ENCODE results near the gene NTF3.

NTF3 gene

GRCh38 chr12:5509557-5509956 is 77.6 kb downstream of the NTF3 start:
- no peak for TF ChIP-seq EZH2phosphoT487 (IDR thresholded peaks at IDR 0.05; ENCODE audit: borderline replicate concordance)
- TF ChIP-seq, protein P1, sequence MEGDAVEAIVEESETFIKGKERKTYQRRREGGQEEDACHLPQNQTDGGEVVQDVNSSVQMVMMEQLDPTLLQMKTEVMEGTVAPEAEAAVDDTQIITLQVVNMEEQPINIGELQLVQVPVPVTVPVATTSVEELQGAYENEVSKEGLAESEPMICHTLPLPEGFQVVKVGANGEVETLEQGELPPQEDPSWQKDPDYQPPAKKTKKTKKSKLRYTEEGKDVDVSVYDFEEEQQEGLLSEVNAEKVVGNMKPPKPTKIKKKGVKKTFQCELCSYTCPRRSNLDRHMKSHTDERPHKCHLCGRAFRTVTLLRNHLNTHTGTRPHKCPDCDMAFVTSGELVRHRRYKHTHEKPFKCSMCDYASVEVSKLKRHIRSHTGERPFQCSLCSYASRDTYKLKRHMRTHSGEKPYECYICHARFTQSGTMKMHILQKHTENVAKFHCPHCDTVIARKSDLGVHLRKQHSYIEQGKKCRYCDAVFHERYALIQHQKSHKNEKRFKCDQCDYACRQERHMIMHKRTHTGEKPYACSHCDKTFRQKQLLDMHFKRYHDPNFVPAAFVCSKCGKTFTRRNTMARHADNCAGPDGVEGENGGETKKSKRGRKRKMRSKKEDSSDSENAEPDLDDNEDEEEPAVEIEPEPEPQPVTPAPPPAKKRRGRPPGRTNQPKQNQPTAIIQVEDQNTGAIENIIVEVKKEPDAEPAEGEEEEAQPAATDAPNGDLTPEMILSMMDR (conservative IDR thresholded peaks at IDR 0.05; ENCODE audit: low read length), result no peak
- no peaks in the 10 kb centered on the region for H3K4me1 ChIP-seq (ENCODE audit: insufficient read depth, low read length, poor library complexity, severe bottlenecking)
- H2AFZ ChIP-seq (ENCODE audit: low read length), result no peak overlapping the region
- H3K4me2 ChIP-seq (ENCODE audit: low read depth, low read length, poor library complexity, severe bottlenecking), result no peak overlapping the region
- no peaks in the 10 kb centered on the region for H3K9me3 ChIP-seq (ENCODE audit: insufficient read depth, low read depth, low read length)
- H3F3A ChIP-seq (ENCODE audit: low read depth), result no peaks in the 10 kb centered on the region
- H3K27me3 ChIP-seq (ENCODE audit: insufficient read depth, low read length, poor library complexity, severe bottlenecking), result no peaks in the 10 kb centered on the region
- no peaks in the 10 kb centered on the region for H4K20me1 ChIP-seq (ENCODE audit: insufficient read depth, low read length, poor library complexity, severe bottlenecking)
- no peak overlapping the region for H3K9ac ChIP-seq (ENCODE audit: low read depth, low read length, poor library complexity, severe bottlenecking)
- no peaks in the 10 kb centered on the region for H3K36me3 ChIP-seq (ENCODE audit: insufficient read depth, low read length)
- H3K79me2 ChIP-seq (ENCODE audit: insufficient read depth, low read length), result no peaks in the 10 kb centered on the region
- H3K9me2 ChIP-seq (replicated peaks; ENCODE audit: low read depth, low read length), result no peaks in the 10 kb centered on the region
- H3K4me3 ChIP-seq (ENCODE audit: low read length, poor library complexity, severe bottlenecking), result no peak overlapping the region

DNA sequence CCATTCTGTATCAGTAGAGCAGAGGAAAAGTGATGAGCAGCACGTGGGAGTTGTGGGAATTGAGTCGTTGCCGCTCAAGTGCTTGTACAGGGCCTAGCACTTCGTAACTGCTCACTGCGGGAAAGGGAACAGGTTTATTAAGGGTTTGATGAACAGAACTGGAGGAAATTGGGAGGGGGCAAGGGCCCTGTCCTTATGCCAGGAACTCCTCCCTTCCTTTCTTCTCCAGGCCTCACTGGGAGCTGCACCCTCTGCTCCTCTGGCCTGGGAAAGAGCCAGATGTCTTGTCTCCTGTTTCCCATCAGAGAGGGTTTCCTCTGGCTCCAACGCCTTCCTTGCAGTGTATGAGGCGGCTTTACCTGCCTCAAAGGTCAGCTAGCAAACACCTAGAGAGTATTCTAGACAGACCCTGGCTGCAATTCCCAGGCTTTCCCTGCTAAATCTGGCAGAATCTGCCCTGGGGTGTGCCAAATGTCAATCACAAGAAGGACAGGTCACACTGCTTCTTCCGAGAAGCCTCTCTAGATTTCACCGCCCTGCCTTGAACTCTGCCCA is 78.4 kb downstream of the NTF3 start:
- Histone ChIP-seq H3K27me3 (ENCODE audit: insufficient read depth, low read length, poor library complexity, severe bottlenecking) (no peaks in the 10 kb centered on the region), H3K9ac (ENCODE audit: low read depth, low read length, poor library complexity, severe bottlenecking) (no peak overlapping the region), H3K9me2 (replicated peaks; ENCODE audit: low read depth, low read length) (no peaks in the 10 kb centered on the region), H3K9me3 (ENCODE audit: insufficient read depth, low read depth, low read length) (no peaks in the 10 kb centered on the region), H2AFZ (ENCODE audit: low read length) (no peak overlapping the region), H3K4me3 (ENCODE audit: low read length, poor library complexity, severe bottlenecking) (no peak overlapping the region), H3K4me2 (ENCODE audit: low read depth, low read length, poor library complexity, severe bottlenecking) (no peak overlapping the region), H4K20me1 (ENCODE audit: insufficient read depth, low read length, poor library complexity, severe bottlenecking) (no peaks in the 10 kb centered on the region), H3K79me2 (ENCODE audit: insufficient read depth, low read length) (no peaks in the 10 kb centered on the region), H3K4me1 (ENCODE audit: insufficient read depth, low read length, poor library complexity, severe bottlenecking) (no peaks in the 10 kb centered on the region), H3F3A (ENCODE audit: low read depth) (no peaks in the 10 kb centered on the region), H3K36me3 (ENCODE audit: insufficient read depth, low read length) (no peaks in the 10 kb centered on the region)
- TF ChIP-seq, protein P1 (conservative IDR thresholded peaks at IDR 0.05; ENCODE audit: low read length), result no peak
- no peak for TF ChIP-seq EZH2phosphoT487 (IDR thresholded peaks at IDR 0.05; ENCODE audit: borderline replicate concordance)

DNA sequence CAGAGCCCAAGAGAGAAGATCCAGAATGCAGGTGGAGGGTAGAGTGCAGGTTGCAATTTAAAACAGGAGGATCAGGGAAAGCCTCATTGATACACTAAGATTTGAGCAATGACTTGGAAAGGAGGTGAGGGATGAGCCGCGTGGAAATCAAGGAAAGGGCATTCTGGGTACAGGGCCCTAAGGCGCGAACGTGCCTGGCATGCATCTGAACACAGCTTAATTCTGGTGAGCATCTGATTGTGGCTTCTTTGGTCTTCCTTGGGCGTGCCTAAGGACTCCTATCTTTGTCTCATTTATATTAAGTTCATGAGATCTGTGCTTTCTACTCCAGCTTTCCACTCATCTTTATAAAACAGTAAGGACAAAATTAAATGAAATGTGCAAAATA is 79.3 kb downstream of the NTF3 start:
- H3K27me3 ChIP-seq (ENCODE audit: insufficient read depth, low read length, poor library complexity, severe bottlenecking), result no peaks in the 10 kb centered on the region
- H3K4me2 ChIP-seq (ENCODE audit: low read depth, low read length, poor library complexity, severe bottlenecking), result no peak overlapping the region
- no peak overlapping the region for H3K4me3 ChIP-seq (ENCODE audit: low read length, poor library complexity, severe bottlenecking)
- no peak overlapping the region for H3K9ac ChIP-seq (ENCODE audit: low read depth, low read length, poor library complexity, severe bottlenecking)
- H3K36me3 ChIP-seq (ENCODE audit: insufficient read depth, low read length), result no peaks in the 10 kb centered on the region
- no peak for TF ChIP-seq EZH2phosphoT487 (IDR thresholded peaks at IDR 0.05; ENCODE audit: borderline replicate concordance)
- TF ChIP-seq, protein P1 (conservative IDR thresholded peaks at IDR 0.05; ENCODE audit: low read length), result no peak
- H3K79me2 ChIP-seq (ENCODE audit: insufficient read depth, low read length), result no peaks in the 10 kb centered on the region
- no peaks in the 10 kb centered on the region for H3K9me2 ChIP-seq (replicated peaks; ENCODE audit: low read depth, low read length)
- no peaks in the 10 kb centered on the region for H3F3A ChIP-seq (ENCODE audit: low read depth)
- no peak overlapping the region for H2AFZ ChIP-seq (ENCODE audit: low read length)
- no peaks in the 10 kb centered on the region for H4K20me1 ChIP-seq (ENCODE audit: insufficient read depth, low read length, poor library complexity, severe bottlenecking)
- no peaks in the 10 kb centered on the region for H3K9me3 ChIP-seq (ENCODE audit: insufficient read depth, low read depth, low read length)
- no peaks in the 10 kb centered on the region for H3K4me1 ChIP-seq (ENCODE audit: insufficient read depth, low read length, poor library complexity, severe bottlenecking)

Measured in Loucy (cell line).